Activated naive CD4-positive, alpha-beta T cell treated with anti-CD3 and anti-CD28 coated beads for 36 hours (primary cell): ENCODE data around the gene GLRA1. TPM values are rescaled to one million over a fixed set of nuclear protein-coding genes. Genes with fewer than 3 reads are reported as not detected.

Source experiments
- CTCF ChIA-PET: fragments of 350-600 bp; sonication (Branson Sonifier 250); formaldehyde crosslinking; loops from one replicate; lab custom pipeline; 2021; ENCODE audit warnings: antibody characterized with exemption; lab: Charles Lee
- DNase-seq: peaks from one replicate; pipeline ENCODE4 v3.0.0-alpha.2; 2020
- H3K27ac Mint-ChIP-seq: one replicate; pipeline ENCODE4 v1.8.0; 2021; ENCODE audit warnings: mild to moderate bottlenecking, mixed read lengths
- H3K27me3 Mint-ChIP-seq: one replicate; pipeline ENCODE4 v1.8.0; 2021; ENCODE audit warnings: low read depth, mixed read lengths
- H3K36me3 Mint-ChIP-seq: one replicate; pipeline ENCODE4 v1.8.0; 2021; ENCODE audit warnings: low read depth, mixed read lengths
- H3K4me1 Mint-ChIP-seq: one replicate; pipeline ENCODE4 v1.8.0; 2021; ENCODE audit warnings: low read depth, mixed read lengths
- H3K4me3 Mint-ChIP-seq: one replicate; pipeline ENCODE4 v1.8.0; 2021; ENCODE audit warnings: mild to moderate bottlenecking, moderate library complexity, mixed read lengths
- H3K9me3 Mint-ChIP-seq: one replicate; pipeline ENCODE4 v1.8.0; 2021; ENCODE audit warnings: mixed read lengths
- intact Hi-C: fragments of 100-400 bp; cut with micrococcal nuclease; formaldehyde crosslinking; loops from one replicate; pipeline ENCODE4 v1.15.1; 2023
- total RNA-seq, 2 experiments: library from RNA; stranded (reverse); gene quantifications; one replicate each; pipeline ENCODE4 v1.2.3, GENCODE V29; 2021

Gene GLRA1
- total RNA-seq, 2 experiments from 2014 or later = not detected

DNA sequence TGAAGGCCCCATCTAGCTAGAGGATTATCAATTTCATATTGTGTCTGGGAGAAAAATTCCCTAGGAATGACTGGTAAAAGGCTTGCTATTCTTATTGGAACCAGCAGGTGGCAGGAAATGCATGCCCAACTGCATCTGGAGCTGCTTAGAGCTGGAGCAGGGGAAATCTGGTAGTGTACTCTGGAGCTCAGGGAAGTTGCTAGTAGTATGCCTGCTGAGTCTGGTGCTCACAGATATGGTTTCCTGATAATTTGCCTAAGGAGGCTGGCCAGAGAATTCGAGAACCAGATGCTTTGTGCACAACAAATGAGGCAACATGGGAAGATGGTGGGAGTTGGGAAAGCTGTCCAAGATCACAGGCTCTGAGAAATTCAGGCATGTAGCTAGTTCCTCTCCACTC, 99.2 kb downstream of the GLRA1 start:
- H3K4me3 Mint-ChIP-seq = no peak overlapping the region
- H3K4me1 Mint-ChIP-seq = peaks cover 3% of the 10 kb centered on the region
- H3K27ac Mint-ChIP-seq = no peak overlapping the region
- H3K27me3 Mint-ChIP-seq = no peaks in the 10 kb centered on the region
- no peaks in the 10 kb centered on the region for H3K9me3 Mint-ChIP-seq
- intact Hi-C loops = loop anchor here (1.0 to 2.0 kb wide), 5 partner anchors 318 to 689 kb away; no protein-coding TSS in a partner anchor
- H3K36me3 Mint-ChIP-seq = peaks cover 21% of the 10 kb centered on the region
- CTCF ChIA-PET = interaction anchor here (0.6 to 6.4 kb wide), 21 partner anchors 9 to 1570 kb away, joined by 3 to 110 read pairs (median 3); no protein-coding TSS in a partner anchor
- DNase-seq = peak; percentile 52

DNA sequence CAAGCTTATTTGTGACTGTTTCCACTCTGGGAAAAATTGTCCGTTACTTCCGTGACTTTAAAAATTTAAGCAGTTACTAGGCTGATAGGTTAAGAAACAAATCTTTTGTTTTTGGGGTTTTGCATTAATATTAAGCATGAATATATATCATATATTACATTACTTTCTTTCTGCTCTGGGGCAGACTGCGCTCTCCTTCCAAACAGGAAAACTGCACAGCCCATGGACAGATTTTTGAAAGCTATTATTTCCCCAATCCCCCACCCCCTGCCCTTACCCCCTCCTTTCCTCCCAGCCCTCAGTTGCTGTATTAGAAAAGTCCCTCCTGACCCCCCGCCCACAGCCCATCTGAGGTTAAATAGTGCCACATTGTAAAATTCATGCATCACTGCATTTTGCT, 102.5 kb downstream of the GLRA1 start:
- H3K27ac Mint-ChIP-seq = no peak overlapping the region
- no peaks in the 10 kb centered on the region for H3K4me1 Mint-ChIP-seq
- CTCF ChIA-PET = no interaction called here
- no peak for DNase-seq
- peaks cover 7% of the 10 kb centered on the region for H3K36me3 Mint-ChIP-seq
- H3K4me3 Mint-ChIP-seq = no peak overlapping the region
- no peaks in the 10 kb centered on the region for H3K27me3 Mint-ChIP-seq
- no peaks in the 10 kb centered on the region for H3K9me3 Mint-ChIP-seq
- intact Hi-C loops = no loop called here

DNA sequence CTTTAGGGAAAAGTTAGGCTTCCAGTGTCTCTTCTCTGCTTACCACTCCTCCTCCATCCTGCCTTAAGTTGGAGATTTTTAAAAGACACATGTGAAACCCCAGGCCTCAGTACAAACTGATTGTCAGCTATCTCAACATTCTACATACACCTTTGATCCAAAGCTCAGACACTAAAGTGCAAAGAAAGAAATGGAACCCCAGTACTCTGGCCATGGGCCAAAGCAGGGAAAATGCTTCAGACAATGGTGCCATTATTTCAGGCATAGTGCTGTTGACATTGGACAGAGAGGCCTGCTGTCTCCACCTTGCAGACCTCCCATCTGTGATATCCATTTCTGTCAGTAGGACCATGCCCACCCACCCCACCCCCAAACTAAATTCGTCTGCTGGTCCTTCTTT, 103.7 kb downstream of the GLRA1 start:
- Mint-ChIP-seq H3K4me1 (no peaks in the 10 kb centered on the region), H3K27ac (no peak overlapping the region), H3K36me3 (peaks cover 8% of the 10 kb centered on the region), H3K9me3 (no peaks in the 10 kb centered on the region), H3K27me3 (no peaks in the 10 kb centered on the region), H3K4me3 (no peak overlapping the region)
- CTCF ChIA-PET = no interaction called here
- intact Hi-C loops = no loop called here
- no peak for DNase-seq

DNA sequence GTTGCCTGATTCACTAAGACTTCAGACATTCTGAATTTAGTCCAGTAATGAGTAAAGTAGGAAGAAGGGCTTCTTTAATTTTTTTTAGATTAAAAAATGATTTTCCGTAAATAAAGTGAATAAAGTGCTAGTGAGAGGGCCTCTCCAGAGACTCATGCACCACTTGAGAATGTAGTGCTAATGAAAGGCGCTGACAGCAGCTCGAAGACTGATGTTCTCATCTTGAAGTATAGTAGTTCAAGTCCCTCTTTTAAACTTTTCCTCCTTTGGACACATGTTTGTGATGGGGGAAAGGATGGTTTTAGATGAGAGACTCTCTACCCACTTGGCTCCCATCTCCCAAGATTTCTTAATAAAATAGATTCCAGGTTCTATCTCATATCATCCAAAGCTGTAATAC, 104.4 kb downstream of the GLRA1 start:
- CTCF ChIA-PET = no interaction called here
- Mint-ChIP-seq H3K27me3 (no peaks in the 10 kb centered on the region), H3K9me3 (no peaks in the 10 kb centered on the region), H3K36me3 (peaks cover 13% of the 10 kb centered on the region), H3K27ac (no peak overlapping the region), H3K4me1 (no peaks in the 10 kb centered on the region), H3K4me3 (no peak overlapping the region)
- no peak for DNase-seq
- intact Hi-C loops = no loop called here

DNA sequence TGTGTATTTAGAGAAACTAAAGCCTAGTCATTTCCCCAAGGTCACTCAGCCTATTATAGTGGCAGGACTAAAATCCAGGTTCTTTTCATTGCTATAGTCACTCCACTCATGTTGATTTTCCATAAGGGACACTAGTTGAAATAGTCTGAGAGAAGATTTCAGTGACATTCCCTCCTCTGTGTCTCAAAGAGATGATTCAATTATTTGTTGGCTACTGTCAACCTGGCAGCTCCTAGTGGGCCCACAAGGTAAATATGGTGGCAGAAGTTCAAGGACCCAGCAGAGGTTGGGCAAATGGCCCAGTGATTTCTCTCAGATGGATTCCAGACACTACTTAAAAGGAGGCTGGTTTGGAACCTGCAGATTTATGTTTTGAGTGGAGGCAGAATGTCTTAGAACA, 104.8 kb downstream of the GLRA1 start:
- H3K27me3 Mint-ChIP-seq = no peaks in the 10 kb centered on the region
- no peaks in the 10 kb centered on the region for H3K4me1 Mint-ChIP-seq
- H3K9me3 Mint-ChIP-seq = no peaks in the 10 kb centered on the region
- no peak overlapping the region for H3K4me3 Mint-ChIP-seq
- H3K36me3 Mint-ChIP-seq = peaks cover 13% of the 10 kb centered on the region
- CTCF ChIA-PET = interaction anchor here (0.7 kb wide), 1 partner anchor 343 kb away, joined by 3 read pairs; no protein-coding TSS in a partner anchor
- no peak overlapping the region for H3K27ac Mint-ChIP-seq
- intact Hi-C loops = no loop called here
- no peak for DNase-seq

DNA sequence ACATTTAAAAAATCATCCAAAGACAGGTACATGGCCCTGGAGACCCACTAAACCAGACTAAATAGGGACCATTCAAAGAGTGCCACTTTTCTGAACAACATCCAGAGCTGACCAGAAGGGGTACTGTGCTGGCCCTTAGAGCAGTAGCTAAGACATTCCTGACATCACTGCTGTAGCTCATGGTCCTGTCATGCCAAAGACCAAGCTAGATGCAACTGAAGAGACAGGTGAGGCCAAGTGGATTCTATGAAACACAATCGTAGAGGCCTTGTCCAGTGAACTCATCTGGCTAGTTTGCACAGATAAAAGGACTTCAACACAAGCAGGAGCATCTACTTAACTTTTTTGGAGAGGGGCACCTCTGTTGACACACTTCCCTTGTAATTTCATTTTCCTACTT, 109.6 kb downstream of the GLRA1 start:
- Mint-ChIP-seq H3K4me3 (no peak overlapping the region), H3K36me3 (peaks cover 50% of the 10 kb centered on the region), H3K27me3 (no peaks in the 10 kb centered on the region), H3K27ac (no peak overlapping the region), H3K4me1 (peaks cover 17% of the 10 kb centered on the region), H3K9me3 (peaks cover 6% of the 10 kb centered on the region)
- no peak for DNase-seq
- intact Hi-C loops = no loop called here
- CTCF ChIA-PET = interaction anchor here (1.5 to 1.7 kb wide), 2 partner anchors 75 to 328 kb away, joined by 4 to 5 read pairs; no protein-coding TSS in a partner anchor

DNA sequence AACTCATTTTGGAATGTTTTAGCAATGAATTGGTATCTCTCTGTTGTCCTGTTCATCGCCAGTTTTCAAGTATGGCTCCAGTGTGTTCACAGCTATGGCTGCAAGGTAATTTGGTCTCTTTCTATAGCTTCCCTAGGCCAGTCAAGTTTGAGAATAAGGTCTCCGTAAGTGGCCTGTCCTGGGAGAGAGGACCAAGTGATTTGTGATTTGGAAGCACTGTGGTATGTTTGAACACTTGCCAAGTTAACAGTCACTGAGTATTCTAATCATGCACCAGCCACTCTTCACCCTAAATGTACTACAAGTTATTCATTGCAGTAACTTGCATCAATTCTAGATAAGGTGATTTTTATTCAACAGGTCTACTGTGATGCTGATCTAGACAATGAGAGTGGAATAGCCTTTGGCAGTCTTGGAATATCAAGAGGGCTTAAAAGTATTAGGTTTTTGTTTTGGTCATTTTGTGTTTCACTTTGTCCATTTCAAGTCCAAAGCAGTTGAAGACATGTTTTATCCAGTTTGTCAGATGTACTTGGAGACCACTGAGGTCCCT, 111.8 kb downstream of the GLRA1 start:
- Mint-ChIP-seq H3K9me3 (peaks cover 6% of the 10 kb centered on the region), H3K27me3 (no peaks in the 10 kb centered on the region), H3K36me3 (peaks cover 63% of the 10 kb centered on the region), H3K27ac (peak overlapping the region; percentile 54), H3K4me1 (peaks cover 27% of the 10 kb centered on the region), H3K4me3 (no peak overlapping the region)
- CTCF ChIA-PET = interaction anchor here (1.0 kb wide), 1 partner anchor 331 kb away, joined by 3 read pairs; no protein-coding TSS in a partner anchor
- intact Hi-C loops = no loop called here
- DNase-seq = no peak

DNA sequence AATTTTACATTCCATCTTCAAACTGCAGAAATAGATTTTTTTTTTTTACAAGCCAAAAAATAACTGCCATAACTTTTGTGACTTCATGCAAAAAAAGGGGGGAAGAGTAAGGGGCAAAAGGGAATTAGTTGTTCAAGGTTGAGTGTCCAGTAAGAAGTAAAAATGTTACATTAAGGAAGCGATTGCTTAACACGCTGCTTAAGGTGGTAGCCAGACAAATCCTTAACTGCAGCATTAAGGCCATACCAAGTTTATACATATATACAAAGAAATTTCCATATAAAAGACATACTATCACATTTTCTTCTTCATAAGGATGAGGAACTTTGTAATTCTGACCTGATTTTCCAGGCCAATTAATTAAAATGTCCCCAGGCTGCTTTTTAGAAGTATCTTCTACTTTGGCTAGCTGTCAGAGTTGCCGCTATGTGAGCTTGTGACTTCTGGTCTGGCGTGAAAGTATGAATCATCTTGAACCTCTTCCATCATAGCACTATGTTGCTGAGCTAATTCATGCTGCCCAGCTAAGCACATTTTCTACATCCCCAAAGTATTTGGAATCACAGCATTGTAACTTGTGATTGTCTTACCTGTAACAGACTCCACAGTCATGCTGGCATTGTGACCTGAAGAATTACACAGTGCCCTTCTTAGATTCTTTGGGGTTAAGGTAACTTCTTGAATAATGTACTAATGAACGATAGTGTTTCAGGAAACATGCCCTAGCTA, 112.9 kb downstream of the GLRA1 start:
- Mint-ChIP-seq H3K4me3 (no peak overlapping the region), H3K27me3 (no peaks in the 10 kb centered on the region), H3K27ac (no peak overlapping the region), H3K9me3 (peaks cover 6% of the 10 kb centered on the region), H3K4me1 (peaks cover 31% of the 10 kb centered on the region), H3K36me3 (peaks cover 67% of the 10 kb centered on the region)
- CTCF ChIA-PET = interaction anchor here (0.6 to 1.1 kb wide), 3 partner anchors 93 to 332 kb away, joined by 3 read pairs; no protein-coding TSS in a partner anchor
- DNase-seq = no peak
- intact Hi-C loops = no loop called here

DNA sequence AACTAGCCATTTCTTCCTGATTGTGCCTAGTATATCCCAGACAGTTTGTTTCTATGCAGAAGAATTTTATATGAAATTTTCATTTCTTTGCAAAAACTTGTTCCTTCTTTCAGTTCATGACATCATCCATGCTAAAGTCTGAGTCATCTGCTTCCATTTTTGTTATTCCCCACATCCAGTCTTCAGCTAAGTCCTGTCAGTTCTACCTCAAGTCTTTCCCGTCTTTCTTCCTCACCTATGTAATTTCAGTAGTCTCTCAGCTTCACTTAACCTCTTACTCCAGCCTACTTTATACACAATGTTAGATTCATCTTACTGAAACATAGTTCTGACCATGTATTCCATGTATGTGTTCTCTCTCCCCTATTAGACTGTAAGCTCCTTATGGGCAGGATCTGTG, 113.8 kb downstream of the GLRA1 start:
- Mint-ChIP-seq H3K4me3 (no peak overlapping the region), H3K36me3 (peaks cover 71% of the 10 kb centered on the region), H3K4me1 (peaks cover 32% of the 10 kb centered on the region), H3K27me3 (no peaks in the 10 kb centered on the region), H3K9me3 (peaks cover 6% of the 10 kb centered on the region), H3K27ac (no peak overlapping the region)
- no peak for DNase-seq
- intact Hi-C loops = no loop called here
- CTCF ChIA-PET = interaction anchor here (1.1 kb wide), 2 partner anchors 20 to 158 kb away, joined by 3 read pairs; no protein-coding TSS in a partner anchor

DNA sequence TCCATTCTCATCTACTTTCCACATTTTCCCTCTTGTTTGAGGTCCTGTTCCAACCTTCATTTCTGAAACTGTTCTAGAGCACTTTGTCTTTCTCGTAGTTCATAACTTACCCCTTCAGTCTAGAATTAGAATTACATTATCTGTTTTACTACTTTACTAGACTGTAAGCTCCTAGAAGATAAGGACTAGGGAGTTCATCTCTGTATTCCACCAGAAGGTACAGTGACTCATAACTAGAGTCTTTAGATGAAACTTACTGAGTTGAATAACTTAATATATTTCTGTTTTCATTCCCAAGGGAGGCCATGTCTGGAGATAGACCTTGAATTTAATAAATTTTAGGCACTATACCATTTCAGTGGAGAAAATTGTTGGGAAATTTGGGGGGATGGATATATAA, 114.2 kb downstream of the GLRA1 start:
- peaks cover 72% of the 10 kb centered on the region for H3K36me3 Mint-ChIP-seq
- no peak overlapping the region for H3K27ac Mint-ChIP-seq
- H3K4me3 Mint-ChIP-seq = no peak overlapping the region
- no peak for DNase-seq
- peaks cover 6% of the 10 kb centered on the region for H3K9me3 Mint-ChIP-seq
- intact Hi-C loops = no loop called here
- H3K4me1 Mint-ChIP-seq = peaks cover 34% of the 10 kb centered on the region
- no peaks in the 10 kb centered on the region for H3K27me3 Mint-ChIP-seq
- CTCF ChIA-PET = interaction anchor here (1.1 kb wide), 1 partner anchor 20 kb away, joined by 3 read pairs; no protein-coding TSS in a partner anchor

DNA sequence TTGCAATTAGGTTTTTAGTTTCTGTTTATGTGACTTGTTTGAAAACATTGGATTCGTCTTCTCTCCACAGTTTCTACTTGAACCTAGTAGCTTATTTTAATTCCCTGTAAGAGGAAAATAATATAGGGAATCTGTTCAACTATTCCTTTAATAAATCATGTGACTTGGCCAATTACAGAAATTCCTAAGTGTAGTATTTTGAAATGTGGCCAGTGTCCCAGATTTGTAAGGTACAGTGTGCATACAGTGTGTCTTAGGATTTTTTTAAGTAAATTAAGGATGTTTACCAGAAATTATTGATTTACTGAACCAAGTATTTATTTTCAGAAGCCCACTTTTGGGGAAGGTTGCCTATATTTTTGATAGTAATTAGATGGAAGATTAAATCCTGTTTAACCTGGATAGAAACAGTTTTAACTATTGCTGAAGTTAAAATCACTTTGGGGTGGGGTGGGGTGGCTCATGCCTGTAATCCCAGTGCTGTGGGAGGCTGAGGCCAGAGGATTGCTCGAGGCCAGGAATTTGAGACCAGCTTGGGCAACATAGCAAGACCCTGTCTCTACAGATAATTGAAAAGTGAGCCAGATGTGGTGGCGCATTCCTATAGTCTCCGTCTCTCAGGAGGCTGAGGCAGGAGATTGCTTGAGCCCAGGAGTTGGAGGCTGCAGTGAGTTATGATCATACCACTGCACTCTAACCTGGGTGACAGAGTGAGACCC, 116.0 kb downstream of the GLRA1 start:
- intact Hi-C loops = no loop called here
- no peaks in the 10 kb centered on the region for H3K27me3 Mint-ChIP-seq
- peaks cover 49% of the 10 kb centered on the region for H3K4me1 Mint-ChIP-seq
- no peak overlapping the region for H3K4me3 Mint-ChIP-seq
- CTCF ChIA-PET = interaction anchor here (1.3 kb wide), 1 partner anchor 16 kb away, joined by 6 read pairs; no protein-coding TSS in a partner anchor
- DNase-seq = no peak
- peaks cover 74% of the 10 kb centered on the region for H3K36me3 Mint-ChIP-seq
- peaks cover 6% of the 10 kb centered on the region for H3K9me3 Mint-ChIP-seq
- H3K27ac Mint-ChIP-seq = no peak overlapping the region
